HepG2 (cell line): ENCODE results near the gene NCR3LG1. TPM values are rescaled to one million over a fixed set of nuclear protein-coding genes. Genes with fewer than 3 reads are reported as not detected.

ENCODE experiments used
- ATAC-seq: fragments of 200-7000 bp; cut with Tn5 transposase; 3 replicates; pipeline ENCODE4 v1.9.1; 2020; ENCODE audit warnings: mild to moderate bottlenecking, moderate library complexity
- BruUV-seq: library from RNA; stranded (reverse); fragments of 400-500 nt; replicated peaks from 2 replicates; lab custom pipeline; 2021; lab: Mats Ljungman, UMichigan
- CTCF ChIA-PET: fragments of 300-600 bp; formaldehyde crosslinking; extraction: SDS; loops from one replicate; lab custom pipeline; 2021; ENCODE audit warnings: low total read pairs, inconsistent platforms, low intra/inter-chr PET ratio; lab: Yijun Ruan, JAX
- POLR2A ChIA-PET: fragments of 350-600 bp; sonication (Branson Sonifier 250); formaldehyde crosslinking; loops from one replicate; lab custom pipeline; 2020; ENCODE audit warnings: antibody characterized with exemption, inconsistent platforms; lab: Yijun Ruan, JAX
- DNase-seq: peaks from one replicate; pipeline ENCODE4 v3.0.0-alpha.2; 2015; ENCODE audit warnings: low spot score
- FAIRE-seq: peaks from 3 replicates; lab custom pipeline; 2011; peaks lifted over from hg19 to GRCh38; lab: Jason Lieb, UNC
- H2AFZ ChIP-seq: one replicate; pipeline ENCODE4 v1.6.1; 2011; ENCODE audit warnings: low read length, inconsistent platforms
- H3K27ac ChIP-seq: fragments of 300-600 bp; 3 replicates; pipeline ENCODE4 v1.8.0; 2011; ENCODE audit warnings: mixed run types, mild to moderate bottlenecking, mixed read lengths, low read length, inconsistent platforms; ENCODE audit not compliant: insufficient read depth; ENCODE audit errors: extremely low read length
- H3K27me3 ChIP-seq, 2 experiments: fragments of 200-600 bp in 1 of 2; 2 replicates in 1 of 2; 3 replicates in 1 of 2; pipeline versions ENCODE4 v1.6.0 to v1.8.0; 2011; ENCODE audit warnings: low read length in 2 of 2, mild to moderate bottlenecking in 2 of 2, moderate library complexity in 2 of 2, inconsistent platforms in 1 of 2; ENCODE audit not compliant: insufficient read depth in 2 of 2, control insufficient read depth in 1 of 2
- H3K36me3 ChIP-seq, 2 experiments: fragments of 200-600 bp in 1 of 2; replicated peaks in 1 of 2; 2 replicates in 1 of 2; 3 replicates in 1 of 2; pipeline versions ENCODE4 v1.5.1 to v1.8.0; 2011; ENCODE audit warnings: low read length in 2 of 2, inconsistent platforms in 1 of 2; ENCODE audit not compliant: insufficient read depth in 2 of 2, control insufficient read depth in 1 of 2
- H3K4me1 ChIP-seq: 2 replicates; pipeline ENCODE4 v1.5.1; 2012; ENCODE audit warnings: low read length, inconsistent platforms; ENCODE audit not compliant: insufficient read depth
- H3K4me2 ChIP-seq: 2 replicates; pipeline ENCODE4 v1.6.0; 2011; ENCODE audit warnings: low read depth, low read length, inconsistent platforms
- H3K4me3 ChIP-seq, 3 experiments: fragments of 200-600 bp in 1 of 3; sonication (generic), shearing (Covaris generic) in 1 of 3; replicated peaks in 1 of 3; 2 replicates each; pipeline ENCODE4 v1.5.1; 2011 to 2016; ENCODE audit warnings: low read length in 3 of 3, inconsistent platforms in 2 of 3, low read depth in 2 of 3, mild to moderate bottlenecking in 2 of 3, control low read depth in 1 of 3, mixed read lengths in 1 of 3; ENCODE audit not compliant: insufficient read depth in 1 of 3
- H3K79me2 ChIP-seq: one replicate; pipeline ENCODE4 v1.6.1; 2011; ENCODE audit warnings: low read length, inconsistent platforms; ENCODE audit not compliant: insufficient read depth
- H3K9ac ChIP-seq: 2 replicates; pipeline ENCODE4 v1.6.0; 2011; ENCODE audit warnings: mild to moderate bottlenecking, low read depth, low read length, inconsistent platforms; ENCODE audit not compliant: insufficient read depth
- H3K9me3 ChIP-seq: 2 replicates; pipeline ENCODE4 v1.5.1; 2012; ENCODE audit warnings: mild to moderate bottlenecking, low read length
- H4K20me1 ChIP-seq: 2 replicates; pipeline ENCODE4 v1.6.0; 2011; ENCODE audit warnings: inconsistent platforms, mild to moderate bottlenecking, low read length, moderate library complexity; ENCODE audit not compliant: insufficient read depth
- FOXP1 ChIP-seq, 2 experiments: fragments of 450-650 bp in 1 of 2; IDR thresholded peaks; 2 replicates each; pipeline ENCODE4 v1.6.1; 2017 to 2018; ENCODE audit warnings: antibody characterized with exemption in 1 of 2
- GZF1 ChIP-seq: sonication (generic); formaldehyde crosslinking; IDR thresholded peaks from 2 replicates; pipeline ENCODE4 v1.5.1; 2020; ENCODE audit warnings: mild to moderate bottlenecking, missing genetic modification reagents
- HIC2 ChIP-seq: sonication (generic); formaldehyde crosslinking; IDR thresholded peaks from 2 replicates; pipeline ENCODE4 v1.9.0; 2022; ENCODE audit warnings: low read depth, missing genetic modification reagents
- LCORL ChIP-seq, 2 experiments: fragments of 450-650 bp in 1 of 2; sonication (generic) in 1 of 2; formaldehyde crosslinking in 1 of 2; IDR thresholded peaks; 2 replicates each; pipeline versions ENCODE4 v1.5.0 to v1.6.1; 2017 to 2020; ENCODE audit warnings: antibody characterized with exemption in 1 of 2, missing genetic modification reagents in 1 of 2
- SMARCC2 ChIP-seq: fragments of 450-650 bp; IDR thresholded peaks from 2 replicates; pipeline ENCODE4 v1.6.1; 2017; ENCODE audit warnings: antibody characterized with exemption, mild to moderate bottlenecking
- YEATS4 ChIP-seq: sonication (generic); formaldehyde crosslinking; IDR thresholded peaks from 2 replicates; pipeline ENCODE4 v1.4.0; 2020; ENCODE audit warnings: missing genetic modification reagents, borderline replicate concordance
- ZBTB49 ChIP-seq: sonication (generic); formaldehyde crosslinking; IDR thresholded peaks from 2 replicates; pipeline ENCODE4 v1.4.0; 2020; ENCODE audit warnings: missing genetic modification reagents, borderline replicate concordance
- ZNF501 ChIP-seq: sonication (generic); formaldehyde crosslinking; IDR thresholded peaks from 2 replicates; pipeline ENCODE4 v1.5.1; 2020; ENCODE audit warnings: mild to moderate bottlenecking, moderate library complexity, missing genetic modification reagents
- ZNF564 ChIP-seq: sonication (generic); formaldehyde crosslinking; IDR thresholded peaks from 2 replicates; pipeline ENCODE4 v1.8.1; 2023; ENCODE audit warnings: mild to moderate bottlenecking, missing genetic modification reagents
- ZZZ3 ChIP-seq: sonication (generic); formaldehyde crosslinking; IDR thresholded peaks from 2 replicates; pipeline ENCODE4 v1.4.0; 2020; ENCODE audit warnings: missing genetic modification reagents, mild to moderate bottlenecking, borderline replicate concordance
- WGBS: methylation state at CpG from one replicate; pipeline ENCODE4 v1.1.6; 2017; ENCODE audit warnings: low lambda C conversion rate; 5-methylcytosine and 5-hydroxymethylcytosine counted together
- in situ Hi-C: cut with HindIII; loops from 2 replicates; pipeline ENCODE4 v1.10.0; 2017; ENCODE audit warnings: low pct_unique_long_range_greater_than_20kb; ENCODE audit not compliant: extremely low pct_ligation_motif_present
- intact Hi-C: fragments of 100-400 bp; cut with micrococcal nuclease; formaldehyde crosslinking; loops from one replicate; pipeline ENCODE4 v1.10.0; 2022; ENCODE audit not compliant: unreplicated experiment
- polyA plus RNA-seq, 8 experiments: library from polyadenylated mRNA; depleted of rRNA in 3 of 8; stranded (reverse) in 7 of 8; unstranded in 1 of 8; fragments of >200 nt; fragmentation: Illumina TruSeq in 4 of 8; extraction: Trizol in 4 of 8; gene quantifications; 2 replicates each; pipeline versions ENCODE4 v1.2.1 to v1.2.3, GENCODE V29; 2011 to 2016; ENCODE audit warnings: low read depth in 4 of 8, missing spikeins in 1 of 8, mixed read lengths in 1 of 8; ENCODE audit not compliant: insufficient read depth in 1 of 8
- total RNA-seq, 5 experiments: library from RNA; depleted of rRNA; stranded (reverse); fragments of >200 nt; fragmentation: Illumina TruSeq; extraction: Trizol; gene quantifications; 2 replicates each; pipeline ENCODE4 v1.2.3, GENCODE V29; 2016; ENCODE audit warnings: low read depth in 1 of 5
- TF ChIP-seq, protein P1 (sequence below): sonication (generic); formaldehyde crosslinking; IDR thresholded peaks from 2 replicates; pipeline ENCODE4 v1.4.0; 2020; ENCODE audit warnings: mild to moderate bottlenecking, missing genetic modification reagents
- TF ChIP-seq, protein P2 (sequence below): sonication (generic); formaldehyde crosslinking; IDR thresholded peaks from 2 replicates; pipeline ENCODE4 v1.4.0; 2020; ENCODE audit warnings: missing genetic modification reagents
- TF ChIP-seq, protein P3 (sequence below): sonication (generic); formaldehyde crosslinking; IDR thresholded peaks from 2 replicates; pipeline ENCODE4 v1.8.0; 2022; ENCODE audit warnings: mild to moderate bottlenecking, missing genetic modification reagents, borderline replicate concordance

NCR3LG1 gene
- total and polyA plus RNA-seq, 2 of the 13 experiments (the other 11 are each of a cell fraction or from before 2014, with no cell fraction given): 16.1 to 25.1 TPM

DNA sequence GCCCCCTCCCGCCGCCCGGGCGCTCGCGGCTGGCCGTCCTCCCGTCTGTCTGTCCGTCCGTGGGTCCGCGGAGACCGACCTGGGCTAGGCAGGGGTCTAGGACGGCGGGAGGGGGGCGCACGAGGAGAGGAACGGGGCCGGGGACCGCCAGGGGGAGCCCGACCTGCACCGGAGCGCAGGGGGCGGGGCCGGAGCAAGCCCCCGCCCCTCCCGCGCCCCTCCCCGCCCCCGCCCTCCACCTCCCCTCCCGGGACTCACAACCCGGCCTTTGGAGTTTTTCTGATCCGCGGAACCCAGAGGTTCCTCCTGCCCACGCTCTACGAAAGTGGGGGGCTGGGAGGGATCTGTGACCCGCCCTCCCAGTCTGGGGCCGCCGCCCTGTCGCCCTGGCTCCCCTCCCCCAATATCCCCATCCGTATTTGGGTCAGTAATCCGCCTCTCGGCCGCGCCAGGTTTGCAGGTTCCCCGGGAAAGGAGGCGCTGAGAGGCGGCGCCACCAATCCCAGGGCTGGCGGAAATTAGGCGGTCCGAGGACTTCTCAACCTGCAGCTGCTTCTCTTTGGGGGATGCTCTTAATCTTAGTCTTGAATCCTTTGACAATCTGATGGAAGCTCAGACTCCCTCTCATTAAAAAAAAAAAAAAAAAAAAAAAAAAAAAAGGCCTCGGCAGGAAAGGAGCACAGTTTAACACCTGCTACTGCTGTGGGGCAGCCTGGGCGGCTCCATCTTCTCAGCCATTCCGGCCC lies 37.8 kb downstream of the NCR3LG1 start:
- H3K4me1 ChIP-seq: 0 out of 2 replicates have a peak, but pooled peaks cover 5% of the 10 kb centered on the region
- CTCF ChIA-PET: interaction anchor here (0.6 to 2.0 kb wide), 4 partner anchors 82 to 139 kb away, joined by 3 to 14 read pairs (median 6); no protein-coding TSS in a partner anchor
- no peak for FAIRE-seq
- peak; percentile 41 for ATAC-seq
- POLR2A ChIA-PET: interaction anchor here (1.1 kb wide), 1 partner anchor 181 kb away, joined by 3 read pairs; the partner anchor contains the start of gene PIK3C2A
- H3K36me3 ChIP-seq: no peaks in the 10 kb centered on the region
- peak; percentile 66 for DNase-seq
- H3K27ac ChIP-seq: no peak overlapping the region
- H3K9ac ChIP-seq: 0 out of 2 replicates have a peak overlapping the region, but pooled peaks have one; percentile 29
- no peak overlapping the region for H2AFZ ChIP-seq
- peak overlapping the region; percentile 62 to 71 (median 71); a peak in 5 of 6 replicates for H3K4me3 ChIP-seq
- H3K79me2 ChIP-seq: no peaks in the 10 kb centered on the region
- no TSS peak for BruUV-seq
- 7% methylated on average over 12 of the region's 55 CpGs for WGBS
- peak overlapping the region; percentile 81 for H3K4me2 ChIP-seq
- intact Hi-C loops: no loop called here
- in situ Hi-C loops: no loop called here
- no peaks in the 10 kb centered on the region for H3K9me3 ChIP-seq
- peaks cover 0 to 18% of the 10 kb centered on the region in 2 experiments; a peak in 3 of 5 replicates for H3K27me3 ChIP-seq
- no peaks in the 10 kb centered on the region for H4K20me1 ChIP-seq
- peak; percentile 17; the same call in 1 of the 2 replicates for TF ChIP-seq HIC2 (CRISPR knock-in tag)
- TF ChIP-seq, protein P1, sequence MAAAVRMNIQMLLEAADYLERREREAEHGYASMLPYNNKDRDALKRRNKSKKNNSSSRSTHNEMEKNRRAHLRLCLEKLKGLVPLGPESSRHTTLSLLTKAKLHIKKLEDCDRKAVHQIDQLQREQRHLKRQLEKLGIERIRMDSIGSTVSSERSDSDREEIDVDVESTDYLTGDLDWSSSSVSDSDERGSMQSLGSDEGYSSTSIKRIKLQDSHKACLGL (CRISPR knock-in tag): 0 out of 2 replicates have a peak, but pooled peaks have one; percentile 42
- TF ChIP-seq, protein P2, sequence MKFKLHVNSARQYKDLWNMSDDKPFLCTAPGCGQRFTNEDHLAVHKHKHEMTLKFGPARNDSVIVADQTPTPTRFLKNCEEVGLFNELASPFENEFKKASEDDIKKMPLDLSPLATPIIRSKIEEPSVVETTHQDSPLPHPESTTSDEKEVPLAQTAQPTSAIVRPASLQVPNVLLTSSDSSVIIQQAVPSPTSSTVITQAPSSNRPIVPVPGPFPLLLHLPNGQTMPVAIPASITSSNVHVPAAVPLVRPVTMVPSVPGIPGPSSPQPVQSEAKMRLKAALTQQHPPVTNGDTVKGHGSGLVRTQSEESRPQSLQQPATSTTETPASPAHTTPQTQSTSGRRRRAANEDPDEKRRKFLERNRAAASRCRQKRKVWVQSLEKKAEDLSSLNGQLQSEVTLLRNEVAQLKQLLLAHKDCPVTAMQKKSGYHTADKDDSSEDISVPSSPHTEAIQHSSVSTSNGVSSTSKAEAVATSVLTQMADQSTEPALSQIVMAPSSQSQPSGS (CRISPR knock-in tag): no peak
- no peak for TF ChIP-seq ZNF564 (CRISPR knock-in tag)
- TF ChIP-seq GZF1 (CRISPR knock-in tag): no peak
- peak; percentile 4; the same call in 1 of the 2 replicates for TF ChIP-seq YEATS4
- 0 out of 2 replicates have a peak, but pooled peaks have one; percentile 54 for TF ChIP-seq ZZZ3 (CRISPR knock-in tag)
- TF ChIP-seq SMARCC2: no peak
- TF ChIP-seq, protein P3, sequence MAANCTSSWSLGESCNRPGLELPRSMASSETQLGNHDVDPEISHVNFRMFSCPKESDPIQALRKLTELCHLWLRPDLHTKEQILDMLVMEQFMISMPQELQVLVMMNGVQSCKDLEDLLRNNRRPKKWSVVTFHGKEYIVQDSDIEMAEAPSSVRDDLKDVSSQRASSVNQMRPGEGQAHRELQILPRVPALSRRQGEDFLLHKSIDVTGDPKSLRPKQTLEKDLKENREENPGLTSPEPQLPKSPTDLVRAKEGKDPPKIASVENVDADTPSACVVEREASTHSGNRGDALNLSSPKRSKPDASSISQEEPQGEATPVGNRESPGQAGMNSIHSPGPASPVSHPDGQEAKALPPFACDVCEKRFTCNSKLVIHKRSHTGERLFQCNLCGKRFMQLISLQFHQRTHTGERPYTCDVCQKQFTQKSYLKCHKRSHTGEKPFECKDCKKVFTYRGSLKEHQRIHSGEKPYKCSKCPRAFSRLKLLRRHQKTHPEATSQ: peak; percentile 57; the same call in 1 of the 2 replicates
- TF ChIP-seq ZNF501 (CRISPR knock-in tag): 0 out of 2 replicates have a peak, but pooled peaks have one; percentile 27
- TF ChIP-seq FOXP1 (IDR thresholded peaks at IDR 0.05): no peak
- peak; percentile 14; the same call in 1 of the 2 replicates for TF ChIP-seq FOXP1 (CRISPR knock-in tag; IDR thresholded peaks at IDR 0.05)
- TF ChIP-seq ZBTB49 (CRISPR knock-in tag): peak; percentile 69; the same call in 1 of the 2 replicates
- 0 out of 2 replicates have a peak, but pooled peaks have one; percentile 30 for TF ChIP-seq LCORL (IDR thresholded peaks at IDR 0.05)
- no peak for TF ChIP-seq LCORL (CRISPR knock-in tag; IDR thresholded peaks at IDR 0.05)
